Activated T-cell treated with anti-CD3 and anti-CD28 coated beads, Interleukin-2, amount 50 U/mL, for 4 hours (primary cell): ENCODE data around the gene HAAO. TPM values are rescaled to one million over a fixed set of nuclear protein-coding genes. Genes with fewer than 3 reads are reported as not detected.
A peak's percentile ranks its signal among the peaks of the same experiment; 100 is the strongest.

Experiments used
- ATAC-seq, 2 donors: fragments of 200-7000 bp; cut with Tn5 transposase; one replicate each; pipeline ENCODE4 v1.10.0; 2021
- DNase-seq: peaks from one replicate; pipeline ENCODE4 v3.0.0-alpha.2; 2020
- H3K27me3 Mint-ChIP-seq: one replicate; pipeline ENCODE4 v1.8.0; 2021; ENCODE audit warnings: low read depth, mixed read lengths
- H3K36me3 Mint-ChIP-seq: one replicate; pipeline ENCODE4 v1.8.0; 2022; ENCODE audit warnings: mixed read lengths; ENCODE audit not compliant: insufficient read depth
- H3K4me1 Mint-ChIP-seq: one replicate; pipeline ENCODE4 v1.8.0; 2021; ENCODE audit warnings: low read depth, mixed read lengths
- H3K4me3 Mint-ChIP-seq: one replicate; pipeline ENCODE4 v1.8.0; 2021; ENCODE audit warnings: mild to moderate bottlenecking, moderate library complexity, mixed read lengths
- H3K9me3 Mint-ChIP-seq: one replicate; pipeline ENCODE4 v1.8.0; 2021; ENCODE audit warnings: mixed read lengths
- total RNA-seq, 3 donors: library from RNA; stranded (reverse); gene quantifications; one replicate each; pipeline ENCODE4 v1.2.1, GENCODE V29; 2021

The HAAO gene
- total RNA-seq, 3 donors from 2014 or later = 0.24 to 0.30 TPM; not detected in 1

DNA sequence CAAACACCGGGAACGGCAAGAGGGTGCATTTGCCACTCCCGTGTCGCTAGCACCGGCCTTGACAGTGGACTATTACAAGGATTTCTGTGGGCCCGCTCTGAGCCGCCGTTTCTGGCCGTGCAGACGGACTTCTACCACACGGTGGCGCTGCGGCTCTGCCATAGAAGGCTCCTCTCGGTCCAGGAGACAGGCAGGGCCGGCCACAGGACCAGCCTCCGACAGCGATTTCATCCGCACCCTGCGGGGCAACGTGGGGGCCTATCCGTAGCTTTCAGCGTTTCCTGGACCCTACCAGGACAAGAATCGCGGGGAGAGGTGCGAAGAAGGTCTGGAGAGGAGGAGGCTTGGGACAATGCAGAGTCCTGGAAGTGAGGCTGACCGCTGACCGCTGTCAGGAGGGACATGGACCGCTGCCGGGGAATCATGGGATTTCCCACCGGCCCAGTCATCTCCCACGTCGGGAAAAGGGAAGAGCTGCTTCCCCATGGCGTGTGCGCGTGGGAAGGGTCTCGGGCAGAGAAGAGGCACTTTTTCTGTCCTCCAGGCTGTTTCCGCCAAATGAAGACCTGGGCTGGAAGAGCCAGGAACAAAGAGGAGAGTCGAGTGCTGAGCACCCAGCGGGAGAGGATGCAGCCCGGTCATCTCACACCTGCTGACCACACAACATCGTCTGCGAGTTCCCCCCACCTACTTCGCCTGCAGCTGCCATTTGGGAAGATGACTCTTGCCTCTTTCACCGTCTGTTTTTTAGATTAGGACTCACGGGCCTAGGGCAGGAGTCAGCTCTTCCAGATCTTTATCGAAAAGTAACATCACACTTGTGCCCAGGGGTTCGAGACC lies 35.5 kb upstream of the HAAO start:
- peak overlapping the region; percentile 56 for H3K4me3 Mint-ChIP-seq
- no peaks in the 10 kb centered on the region for H3K36me3 Mint-ChIP-seq
- H3K4me1 Mint-ChIP-seq = peaks cover 16% of the 10 kb centered on the region

DNA sequence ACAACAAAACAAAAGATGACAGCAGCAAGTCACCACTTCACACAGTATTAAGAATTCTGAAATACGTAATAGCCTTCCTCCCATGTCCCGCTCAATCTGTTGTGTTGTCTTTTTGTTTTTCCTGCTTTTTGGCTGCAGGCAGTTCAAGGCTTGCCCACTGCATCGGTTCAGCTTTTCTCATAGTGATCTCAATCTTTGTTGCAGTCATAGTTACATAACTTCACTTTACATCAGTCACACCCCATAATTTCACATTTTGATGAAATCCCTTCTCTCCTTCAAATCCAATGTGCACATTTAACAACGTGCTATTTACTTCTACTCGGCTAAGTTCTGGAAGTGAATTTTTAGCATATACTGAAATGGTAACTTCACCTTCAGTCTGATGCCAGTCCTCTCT lies 33.8 kb upstream of the HAAO start:
- Mint-ChIP-seq H3K36me3 (no peaks in the 10 kb centered on the region), H3K9me3 (no peaks in the 10 kb centered on the region), H3K27me3 (no peaks in the 10 kb centered on the region), H3K4me3 (no peak overlapping the region), H3K4me1 (peaks cover 16% of the 10 kb centered on the region)
- ATAC-seq (no peak), DNase-seq (no peak)

More for the DNA sequence above, 35.5 kb upstream of the HAAO start:
- peak; percentile 79 for DNase-seq
- no peaks in the 10 kb centered on the region for H3K9me3 Mint-ChIP-seq
- H3K27me3 Mint-ChIP-seq = no peaks in the 10 kb centered on the region
- peak; percentile 87 for ATAC-seq

DNA sequence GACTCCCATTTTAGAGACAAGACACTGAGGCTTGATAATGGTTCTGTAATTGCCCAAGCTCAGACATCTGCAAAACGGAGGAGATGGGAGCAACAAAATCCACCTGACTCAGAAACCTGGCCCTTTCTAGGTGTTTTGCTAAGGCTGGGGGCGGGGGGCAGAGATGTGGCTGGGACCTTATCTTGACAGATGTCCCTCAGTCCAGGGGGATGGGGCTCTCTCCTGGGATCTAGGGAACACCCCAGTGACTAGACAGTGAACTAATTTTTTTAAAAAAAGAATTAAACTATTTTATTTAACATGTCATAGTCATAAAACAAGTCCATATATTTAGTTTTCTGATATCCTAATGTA lies 32.0 kb upstream of the HAAO start:
- ATAC-seq (no peak), DNase-seq (no peak)
- Mint-ChIP-seq H3K36me3 (no peaks in the 10 kb centered on the region), H3K27me3 (no peaks in the 10 kb centered on the region), H3K4me3 (no peak overlapping the region), H3K4me1 (peaks cover 16% of the 10 kb centered on the region), H3K9me3 (no peaks in the 10 kb centered on the region)

- H3K9me3 Mint-ChIP-seq = no peaks in the 10 kb centered on the region
- peaks cover 14% of the 10 kb centered on the region for H3K4me1 Mint-ChIP-seq
- no peak overlapping the region for H3K4me3 Mint-ChIP-seq
- H3K36me3 Mint-ChIP-seq = no peaks in the 10 kb centered on the region
- DNase-seq (no peak), ATAC-seq (no peak)
- no peaks in the 10 kb centered on the region for H3K27me3 Mint-ChIP-seq
Observed at GRCh38 chr2:42823744-42824453, 31.5 kb upstream of the HAAO start.

DNA sequence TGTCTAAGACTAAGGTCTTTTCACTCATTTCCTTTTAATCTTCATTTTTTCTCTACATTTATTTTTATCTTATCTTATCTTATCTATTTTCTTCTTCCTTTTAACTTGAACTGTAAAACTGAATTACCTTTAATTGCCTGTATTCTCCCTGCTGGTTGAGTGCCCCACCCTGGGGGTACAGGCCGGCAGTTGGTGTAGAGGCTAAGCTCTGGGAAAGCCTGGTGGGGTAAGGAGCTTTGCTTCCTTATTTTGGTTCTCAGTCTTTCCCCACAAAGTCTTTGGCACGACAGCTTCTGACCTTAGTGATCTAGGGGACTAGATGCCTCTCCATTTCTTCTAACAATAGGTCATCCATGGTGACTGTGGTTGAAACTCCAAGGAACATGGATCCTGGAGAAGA lies 26.8 kb upstream of the HAAO start:
- Mint-ChIP-seq H3K4me1 (no peaks in the 10 kb centered on the region), H3K9me3 (peaks cover 2% of the 10 kb centered on the region), H3K4me3 (no peak overlapping the region), H3K27me3 (no peaks in the 10 kb centered on the region), H3K36me3 (no peaks in the 10 kb centered on the region)
- no peak for ATAC-seq
- DNase-seq = no peak

DNA sequence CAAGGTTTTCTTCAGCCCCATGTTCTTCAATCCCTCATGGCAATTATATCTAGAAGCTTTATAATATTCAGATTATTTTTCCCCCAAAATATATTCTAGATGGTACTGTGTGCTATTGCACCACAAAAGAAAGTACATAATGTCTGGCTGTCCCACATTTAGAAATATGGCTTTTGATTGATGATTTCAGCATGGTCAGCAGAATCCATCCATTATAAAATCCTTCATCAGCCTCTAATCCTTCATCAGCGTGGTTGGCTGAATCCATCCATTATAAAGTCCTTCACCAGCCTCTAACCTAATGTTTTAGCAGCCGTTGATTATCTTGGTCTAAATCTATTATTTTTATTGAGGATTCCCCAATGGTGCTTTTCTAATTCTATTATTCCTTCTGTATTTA lies 23.3 kb upstream of the HAAO start:
- DNase-seq (no peak), ATAC-seq (no peak)
- H3K36me3 Mint-ChIP-seq = no peaks in the 10 kb centered on the region
- peaks cover 9% of the 10 kb centered on the region for H3K4me1 Mint-ChIP-seq
- H3K4me3 Mint-ChIP-seq = no peak overlapping the region
- peaks cover 6% of the 10 kb centered on the region for H3K9me3 Mint-ChIP-seq
- no peaks in the 10 kb centered on the region for H3K27me3 Mint-ChIP-seq

- H3K4me3 Mint-ChIP-seq = no peak overlapping the region
- ATAC-seq = no peak
- no peaks in the 10 kb centered on the region for H3K36me3 Mint-ChIP-seq
- DNase-seq = no peak
- H3K27me3 Mint-ChIP-seq = no peaks in the 10 kb centered on the region
- peaks cover 6% of the 10 kb centered on the region for H3K9me3 Mint-ChIP-seq
- H3K4me1 Mint-ChIP-seq = peaks cover 16% of the 10 kb centered on the region
Observed at GRCh38 chr2:42813763-42814162, 21.4 kb upstream of the HAAO start.

GRCh38 chr2:42812899-42813479 lies 20.6 kb upstream of the HAAO start:
- DNase-seq (no peak), ATAC-seq (no peak)
- peaks cover 6% of the 10 kb centered on the region for H3K9me3 Mint-ChIP-seq
- H3K36me3 Mint-ChIP-seq = no peaks in the 10 kb centered on the region
- H3K27me3 Mint-ChIP-seq = no peaks in the 10 kb centered on the region
- H3K4me3 Mint-ChIP-seq = peak overlapping the region; percentile 54
- H3K4me1 Mint-ChIP-seq = peaks cover 16% of the 10 kb centered on the region

GRCh38 chr2:42810971-42811811 lies 18.8 kb upstream of the HAAO start:
- Mint-ChIP-seq H3K4me1 (peaks cover 16% of the 10 kb centered on the region), H3K9me3 (peaks cover 6% of the 10 kb centered on the region), H3K4me3 (peak overlapping the region; percentile 89), H3K27me3 (no peaks in the 10 kb centered on the region), H3K36me3 (no peaks in the 10 kb centered on the region)
- DNase-seq (peak; percentile 30), ATAC-seq (peak; percentile 5 to 8)

DNA sequence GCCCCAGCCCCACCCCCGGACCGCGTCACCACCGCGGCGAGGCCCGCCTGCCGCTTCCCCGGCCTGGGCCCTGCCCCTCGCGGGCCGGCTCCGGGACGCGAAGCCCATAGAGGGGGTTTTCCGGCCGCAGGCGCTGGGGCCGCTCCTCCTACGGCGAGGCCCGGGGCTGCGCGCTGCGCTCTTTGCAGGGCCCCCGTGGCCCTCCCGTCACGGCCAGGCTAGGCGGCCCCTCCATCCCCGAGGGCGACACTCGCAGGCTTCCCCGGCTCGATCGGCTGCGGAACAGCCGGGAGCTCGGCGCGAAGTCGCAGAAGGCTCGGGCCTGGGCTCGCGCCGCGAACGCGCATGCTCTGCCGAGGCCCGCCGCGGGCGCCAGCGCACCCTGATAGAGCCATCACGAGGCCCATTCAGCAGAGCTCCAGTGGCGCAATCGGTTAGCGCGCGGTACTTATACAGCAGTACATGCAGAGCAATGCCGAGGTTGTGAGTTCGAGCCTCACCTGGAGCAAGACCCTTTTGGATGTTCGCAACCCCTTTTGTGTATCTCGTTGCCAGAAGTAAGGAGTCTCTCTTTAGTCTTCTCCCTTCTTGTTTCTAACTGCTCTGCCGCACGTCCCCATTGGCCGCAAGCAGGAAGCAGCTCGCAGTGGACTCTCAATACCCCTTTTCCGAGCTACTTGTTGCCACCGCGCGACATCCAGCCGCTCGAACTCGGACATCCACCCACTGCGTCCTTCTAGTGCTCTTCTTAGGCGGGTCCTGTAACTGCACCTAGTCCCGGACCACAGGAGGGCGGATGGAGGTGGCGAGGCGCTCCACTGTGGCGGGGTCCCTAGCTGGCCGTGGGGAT lies 18.0 kb upstream of the HAAO start:
- Mint-ChIP-seq H3K4me3 (peak overlapping the region; percentile 89), H3K9me3 (peaks cover 6% of the 10 kb centered on the region), H3K4me1 (peaks cover 16% of the 10 kb centered on the region), H3K36me3 (no peaks in the 10 kb centered on the region), H3K27me3 (peaks cover 2% of the 10 kb centered on the region)
- peak; percentile 94 for DNase-seq
- ATAC-seq = peak; percentile 87

DNA sequence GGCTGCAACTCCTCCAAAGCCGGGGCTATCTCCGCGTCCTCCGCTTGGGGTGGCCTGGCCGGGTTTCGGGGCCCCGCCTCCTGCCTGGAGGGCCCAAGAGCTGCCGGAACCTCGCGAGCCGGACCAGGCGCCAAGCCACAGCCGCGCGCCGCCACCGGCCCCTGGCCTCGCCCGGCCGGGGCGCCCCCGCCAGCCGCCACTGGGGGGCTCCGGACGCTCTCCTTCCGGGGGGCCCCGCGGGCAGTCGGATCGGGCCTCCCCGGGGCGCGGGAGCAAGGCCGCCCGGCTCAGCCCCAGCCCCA lies 17.4 kb upstream of the HAAO start:
- Mint-ChIP-seq H3K9me3 (peaks cover 6% of the 10 kb centered on the region), H3K4me1 (peaks cover 16% of the 10 kb centered on the region), H3K4me3 (peak overlapping the region; percentile 75), H3K36me3 (no peaks in the 10 kb centered on the region), H3K27me3 (peaks cover 3% of the 10 kb centered on the region)
- peak; percentile 29 to 36 for ATAC-seq
- DNase-seq = no peak

- no peak for ATAC-seq
- Mint-ChIP-seq H3K4me3 (peak overlapping the region; percentile 75), H3K4me1 (peaks cover 16% of the 10 kb centered on the region), H3K9me3 (peaks cover 5% of the 10 kb centered on the region), H3K36me3 (no peaks in the 10 kb centered on the region), H3K27me3 (peaks cover 3% of the 10 kb centered on the region)
- DNase-seq = no peak
Observed at GRCh38 chr2:42809131-42809818, 16.9 kb upstream of the HAAO start.

DNA sequence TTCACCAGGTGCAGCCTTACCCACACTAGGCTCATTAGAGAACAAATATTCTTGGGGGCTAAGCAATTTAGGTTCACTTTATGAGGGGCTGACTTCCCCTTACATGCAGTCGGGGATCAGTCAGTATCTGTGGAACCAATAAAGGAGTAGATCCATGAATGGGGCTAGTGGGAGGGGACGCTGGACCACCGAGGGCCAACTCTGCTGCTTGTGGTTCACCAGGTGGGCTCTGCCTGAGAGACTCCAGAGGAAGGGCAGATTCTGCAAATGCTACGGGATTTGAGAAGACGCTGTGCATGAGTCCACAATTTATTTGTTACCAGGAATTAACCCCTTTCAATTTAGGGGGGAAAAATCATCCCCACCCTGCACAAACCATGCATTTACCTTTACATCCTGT lies 15.9 kb upstream of the HAAO start:
- Mint-ChIP-seq H3K27me3 (peaks cover 7% of the 10 kb centered on the region), H3K9me3 (no peaks in the 10 kb centered on the region), H3K4me1 (peaks cover 16% of the 10 kb centered on the region), H3K4me3 (peak overlapping the region; percentile 53), H3K36me3 (no peaks in the 10 kb centered on the region)
- no peak for DNase-seq
- ATAC-seq = no peak
